ENCODE data around the gene PHACTR1. TPM values are rescaled to one million over a fixed set of nuclear protein-coding genes. Genes with fewer than 3 reads are reported as not detected.

The PHACTR1 gene
- total RNA-seq, 1 donor from 2014 or later: 2.5 TPM

- no peak for DNase-seq
Measured at GRCh38 chr6:13201336-13201735, 484.8 kb downstream of the PHACTR1 start.

- DNase-seq: no peak
Measured at GRCh38 chr6:13203145-13203544, 486.6 kb downstream of the PHACTR1 start.

GRCh38 chr6:13205106-13205505 lies 488.5 kb downstream of the PHACTR1 start:
- DNase-seq: no peak

DNA sequence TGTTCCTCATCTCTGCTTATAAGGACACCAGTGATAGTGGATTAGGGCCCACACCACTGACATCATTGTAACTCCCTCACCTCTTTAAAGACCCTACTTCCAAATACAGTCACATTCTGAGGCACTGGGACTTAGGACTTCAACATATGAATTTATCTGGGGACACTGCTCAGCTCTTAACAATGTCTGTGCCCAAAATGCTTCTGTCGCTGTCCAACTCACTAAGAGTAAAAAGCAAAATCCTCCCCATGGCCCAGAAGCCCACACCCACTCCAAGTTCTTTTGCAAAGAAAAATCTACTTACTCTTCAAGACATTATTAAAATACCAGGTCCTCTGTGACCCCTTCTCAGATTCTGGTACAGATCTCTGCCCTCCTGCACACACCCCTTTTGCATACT lies 495.5 kb downstream of the PHACTR1 start:
- no peak for DNase-seq

- DNase-seq: no peak
Measured at GRCh38 chr6:13212538-13212937, 496.0 kb downstream of the PHACTR1 start.

DNA sequence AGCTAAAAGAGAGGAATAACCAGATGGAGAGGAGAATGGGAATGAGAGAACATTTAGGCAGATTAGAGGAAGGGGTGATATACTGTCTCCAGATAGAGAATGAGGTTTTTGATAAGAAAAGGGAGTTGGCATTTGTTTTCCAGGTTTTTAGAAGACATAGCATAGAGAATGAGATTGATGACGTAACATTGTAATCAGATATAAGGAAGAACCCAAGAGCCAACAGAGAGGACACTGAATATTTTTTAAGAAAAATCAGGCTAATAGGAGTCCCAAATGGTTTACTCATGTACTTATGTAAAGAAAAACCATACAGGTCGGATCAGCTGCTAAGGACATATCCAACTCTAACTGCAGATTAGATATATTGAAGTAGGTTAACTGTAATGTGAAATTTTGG lies 498.8 kb downstream of the PHACTR1 start:
- no peak for DNase-seq

- DNase-seq: no peak
Measured at GRCh38 chr6:13216236-13217014, 499.9 kb downstream of the PHACTR1 start.

GRCh38 chr6:13217206-13217905 lies 500.8 kb downstream of the PHACTR1 start:
- no peak for DNase-seq

DNA sequence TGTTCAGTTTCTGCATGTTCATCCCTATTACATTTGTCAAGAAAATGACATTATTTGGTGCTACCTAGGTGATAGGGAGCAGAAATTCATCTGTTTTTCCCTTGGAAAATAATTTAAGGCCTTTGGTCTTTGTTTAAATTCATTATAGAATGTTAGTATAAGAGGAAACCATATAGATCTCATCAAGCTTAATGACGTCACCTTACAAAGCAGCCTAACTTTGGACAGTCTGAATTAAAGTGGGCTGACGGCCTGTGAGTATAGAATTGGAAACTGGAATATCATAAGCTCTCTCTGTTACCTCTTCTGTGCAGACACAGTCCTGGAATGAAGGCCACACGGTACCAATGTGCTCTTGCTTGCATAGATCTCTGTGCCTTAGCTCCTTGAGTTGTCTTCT lies 503.7 kb downstream of the PHACTR1 start:
- DNase-seq: no peak

GRCh38 chr6:13222048-13222447 lies 505.5 kb downstream of the PHACTR1 start:
- no peak for DNase-seq

- DNase-seq: no peak
Measured at GRCh38 chr6:13226071-13226470, 509.5 kb downstream of the PHACTR1 start.

DNA sequence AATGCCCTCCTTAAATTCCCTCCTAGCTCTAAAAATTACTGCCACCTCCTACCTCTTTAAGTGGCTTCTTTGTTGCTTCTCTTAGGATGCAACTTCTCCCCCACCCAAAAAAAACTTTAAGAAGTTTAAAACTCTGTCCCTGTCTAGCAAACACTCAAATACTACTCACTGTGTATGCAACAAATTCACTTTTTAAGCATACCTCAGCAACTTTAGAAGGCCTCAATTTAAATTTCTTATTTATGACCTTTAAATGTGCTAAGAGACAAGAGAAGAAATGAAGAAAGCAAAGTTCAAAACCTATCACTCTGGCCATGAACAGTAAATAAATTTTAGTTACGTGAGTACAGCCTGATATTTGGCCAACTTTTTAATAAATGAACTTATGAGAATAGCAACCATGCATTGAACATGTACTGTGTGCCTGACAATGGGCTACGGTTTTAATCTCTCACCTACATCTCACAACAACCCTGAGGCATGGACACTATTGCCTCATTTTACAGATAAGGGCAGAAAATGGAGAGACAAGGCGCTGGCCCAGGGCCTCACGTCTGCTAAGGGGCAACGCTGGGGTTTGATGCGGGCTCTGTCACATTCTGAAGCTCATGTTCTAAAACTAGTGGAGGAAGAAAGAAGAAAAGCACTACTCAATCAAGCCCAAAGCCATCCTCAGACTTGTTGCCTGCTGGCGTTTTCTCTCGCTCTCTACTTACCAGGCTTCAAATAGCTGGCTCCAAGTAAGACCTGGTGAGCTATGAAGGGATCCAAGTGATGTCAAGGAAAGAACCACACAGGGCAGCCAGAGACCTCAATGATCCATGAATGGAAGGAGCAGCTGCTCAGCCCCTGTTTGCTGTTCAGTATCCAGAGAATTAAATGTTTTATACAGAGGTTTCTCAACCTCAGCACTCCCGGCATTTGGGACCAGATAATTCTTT lies 512.0 kb downstream of the PHACTR1 start:
- DNase-seq: no peak

GRCh38 chr6:13229205-13230085 lies 512.9 kb downstream of the PHACTR1 start:
- no peak for DNase-seq

DNA sequence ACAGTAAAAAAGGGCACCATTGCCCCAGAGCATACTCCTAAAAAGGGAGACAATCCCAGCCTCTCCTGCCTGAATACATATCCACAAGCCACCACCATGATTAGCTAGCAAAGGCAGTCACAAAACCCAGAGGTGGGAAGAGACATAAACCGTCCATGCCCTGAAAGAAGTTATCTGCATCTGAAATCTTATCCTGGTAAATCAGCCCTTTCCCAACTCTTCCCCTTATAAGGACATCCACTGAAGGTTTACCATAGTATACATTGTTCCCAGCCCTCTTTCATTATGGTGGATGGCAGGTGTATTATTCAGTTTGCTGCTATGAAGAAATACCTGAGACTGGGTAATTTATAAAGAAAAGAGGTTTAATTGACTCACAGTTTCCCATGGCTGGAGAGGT lies 516.5 kb downstream of the PHACTR1 start:
- no peak for DNase-seq

DNA sequence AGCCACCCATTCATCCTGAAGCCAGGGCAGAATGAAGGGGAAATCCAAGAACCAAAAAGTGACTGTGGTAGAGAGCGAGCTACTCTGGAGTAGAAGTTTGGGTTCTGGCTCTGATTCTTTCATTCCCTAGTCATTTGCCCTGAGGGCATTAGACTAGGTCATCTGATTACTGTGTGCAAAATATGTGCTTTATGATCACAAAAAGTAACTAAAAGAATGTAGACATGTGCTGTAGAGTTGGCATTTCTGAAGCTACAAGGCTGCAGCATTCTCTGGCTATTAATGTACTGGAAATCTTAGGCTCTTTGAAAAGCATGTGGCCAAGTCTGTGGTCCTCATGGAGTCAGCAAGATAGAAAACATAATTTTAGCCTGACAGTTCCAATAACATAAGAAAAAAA lies 517.6 kb downstream of the PHACTR1 start:
- no peak for DNase-seq

- no peak for DNase-seq
Measured at GRCh38 chr6:13235339-13235738, 518.8 kb downstream of the PHACTR1 start.

- DNase-seq: no peak
Measured at GRCh38 chr6:13237318-13237717, 520.8 kb downstream of the PHACTR1 start.

DNA sequence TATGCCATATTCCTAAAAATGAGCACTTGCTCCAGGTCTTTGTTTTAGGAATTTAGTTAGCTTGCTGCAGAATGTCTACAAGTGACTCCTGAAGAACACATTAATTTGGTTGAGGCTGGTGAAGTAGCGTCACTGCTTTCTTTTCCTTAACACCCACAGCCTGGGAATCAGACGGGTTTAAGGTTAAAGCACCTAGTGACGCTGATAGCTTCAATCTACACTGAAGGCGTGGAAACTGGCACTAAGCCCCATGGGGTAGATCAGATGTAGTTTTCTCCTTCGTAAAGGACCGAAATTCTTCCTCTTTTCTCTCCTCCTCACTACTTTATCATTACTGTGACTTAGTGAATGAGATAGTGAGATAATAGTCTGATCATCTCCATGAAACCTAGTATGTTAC lies 521.5 kb downstream of the PHACTR1 start:
- no peak for DNase-seq

GRCh38 chr6:13238640-13239216 lies 522.2 kb downstream of the PHACTR1 start:
- no peak for DNase-seq

DNA sequence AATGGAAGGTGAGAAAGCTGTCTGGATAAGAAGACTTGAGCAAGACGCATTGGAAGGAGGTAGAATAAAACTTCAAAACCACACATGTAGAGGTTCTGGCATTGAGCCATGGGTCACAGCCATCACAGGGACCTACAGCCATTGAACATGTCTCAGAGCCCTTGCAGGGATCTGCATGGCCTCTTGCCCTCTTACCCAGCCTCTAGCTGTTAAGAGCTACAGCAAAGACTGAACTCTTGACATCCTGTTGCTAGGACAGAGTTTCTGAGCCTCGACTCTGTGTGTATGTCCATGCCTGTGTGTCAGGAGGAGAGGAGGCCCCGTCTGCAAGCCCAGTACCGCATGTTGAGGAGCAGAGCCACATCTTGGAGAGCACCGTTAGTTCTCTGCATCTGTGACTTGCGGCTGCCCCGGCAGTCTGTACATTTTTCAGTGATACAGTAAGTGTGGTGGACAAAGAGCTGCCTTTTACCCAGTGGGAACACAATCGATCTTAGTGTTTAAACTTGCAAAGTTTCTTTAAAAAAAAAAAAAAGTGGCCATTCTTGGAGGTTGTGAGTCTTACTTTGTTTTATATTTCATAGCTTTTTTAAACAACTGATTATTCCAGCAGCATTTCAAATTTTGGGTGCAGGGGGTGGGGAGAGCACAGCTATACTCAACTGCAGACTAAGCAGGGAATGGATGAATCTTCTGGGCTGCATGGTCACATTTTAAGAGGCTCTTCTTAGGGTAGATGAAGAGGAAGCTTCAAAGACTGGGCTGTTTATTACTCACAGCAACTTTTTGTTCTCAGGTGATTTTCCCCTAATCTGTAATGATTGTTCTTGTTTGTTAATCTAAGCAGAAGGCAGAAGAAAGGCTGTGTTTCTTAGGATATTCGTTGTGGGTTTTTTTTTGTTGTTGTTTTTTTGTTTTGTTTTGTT lies 523.2 kb downstream of the PHACTR1 start:
- peak; percentile 12 for DNase-seq

Data from tongue (tissue), 2 donors.